Panc1 (cell line): Measurements from ENCODE around the gene UGT1A3. TPM values are rescaled to one million over a fixed set of nuclear protein-coding genes. Genes with fewer than 3 reads are reported as not detected.
"Not testable (repeated sequence)": the region's sequence is repeated elsewhere in the genome, so short reads cannot be mapped to it uniquely, and the experiment has no call there.

Experiments
- ATAC-seq: fragments of 200-7000 bp; cut with Tn5 transposase; 2 replicates; pipeline ENCODE4 v1.9.1; 2020; ENCODE audit warnings: mild to moderate bottlenecking, moderate library complexity
- BruUV-seq: library from RNA; stranded (reverse); fragments of 400-500 nt; replicated peaks from 2 replicates; lab custom pipeline; 2021; lab: Mats Ljungman, UMichigan
- CTCF ChIA-PET: fragments of 300-600 bp; sonication (Branson Sonifier 250); formaldehyde crosslinking; loops from one replicate; lab custom pipeline; 2022; ENCODE audit warnings: antibody characterized with exemption; lab: Charles Lee
- POLR2A ChIA-PET: fragments of 300-600 bp; sonication (Branson Sonifier 250); formaldehyde crosslinking; loops from one replicate; lab custom pipeline; 2022; ENCODE audit warnings: antibody characterized with exemption; lab: Charles Lee
- DNase-seq: peaks from one replicate; pipeline ENCODE4 v3.0.0-alpha.2; 2010; ENCODE audit warnings: low read depth, low spot score
- H3K27ac ChIP-seq: 2 replicates; pipeline ENCODE4 v1.5.1; 2011; ENCODE audit warnings: mild to moderate bottlenecking, low read length, inconsistent platforms
- H3K27me3 ChIP-seq: fragments of 200-500 bp; sonication (Bioruptor generic); 2 replicates; pipeline ENCODE4 v1.6.0; 2014; ENCODE audit warnings: low read length, inconsistent platforms; ENCODE audit not compliant: control insufficient read depth, insufficient read depth
- H3K36me3 ChIP-seq: fragments of 200-500 bp; sonication (Bioruptor generic); 2 replicates; pipeline ENCODE4 v1.5.1; 2014; ENCODE audit warnings: inconsistent platforms, mild to moderate bottlenecking, low read length, moderate library complexity; ENCODE audit not compliant: control insufficient read depth, insufficient read depth
- H3K4me1 ChIP-seq: 2 replicates; pipeline ENCODE4 v1.5.1; 2011; ENCODE audit warnings: inconsistent platforms, mild to moderate bottlenecking, low read length, moderate library complexity; ENCODE audit not compliant: control insufficient read depth, insufficient read depth
- H3K4me3 ChIP-seq, 2 experiments: 2 replicates each; pipeline ENCODE4 v1.5.1; 2011 to 2012; ENCODE audit warnings: low read depth in 2 of 2, low read length in 2 of 2, mild to moderate bottlenecking in 2 of 2, inconsistent platforms in 1 of 2, moderate library complexity in 1 of 2
- H3K9me3 ChIP-seq: fragments of 200-500 bp; sonication (Bioruptor generic); 2 replicates; pipeline ENCODE4 v1.5.1; 2014; ENCODE audit warnings: low read depth, mild to moderate bottlenecking, inconsistent platforms, low read length, moderate library complexity; ENCODE audit not compliant: control insufficient read depth, insufficient read depth
- POLR2AphosphoS5 ChIP-seq: IDR thresholded peaks from 2 replicates; pipeline ENCODE4 v1.6.1; 2012; ENCODE audit warnings: mild to moderate bottlenecking, low read depth, low read length, moderate library complexity
- REST ChIP-seq, 2 experiments: IDR thresholded peaks; 2 replicates each; pipeline ENCODE4 v1.6.1; 2011 to 2012; ENCODE audit warnings: low read depth in 2 of 2, control low read depth in 1 of 2, low read length in 1 of 2, mild to moderate bottlenecking in 1 of 2, moderate library complexity in 1 of 2; ENCODE audit not compliant: insufficient read depth in 1 of 2
- SIN3A ChIP-seq: IDR thresholded peaks from 2 replicates; pipeline ENCODE4 v1.6.1; 2012; ENCODE audit warnings: low read depth, mild to moderate bottlenecking, low read length, moderate library complexity, borderline replicate concordance; ENCODE audit not compliant: insufficient read depth
- TCF7L2 ChIP-seq: IDR thresholded peaks from 2 replicates; pipeline ENCODE4 v1.6.1; 2011; ENCODE audit warnings: mild to moderate bottlenecking, low read depth, low read length, inconsistent platforms
- in situ Hi-C: cut with HindIII; loops from 2 replicates; pipeline ENCODE4 v1.10.0; 2016; ENCODE audit warnings: low sequenced_read_pairs, low pct_unique_long_range_greater_than_20kb
- intact Hi-C: fragments of 100-400 bp; cut with micrococcal nuclease; formaldehyde crosslinking; loops from one replicate; pipeline ENCODE4 v1.10.0; 2022; ENCODE audit not compliant: unreplicated experiment
- total RNA-seq: library from RNA; stranded (reverse); gene quantifications from one replicate; pipeline ENCODE4 v1.2.1, GENCODE V29; 2021; ENCODE audit not compliant: unreplicated experiment
- TF ChIP-seq, protein P1 (sequence below): fragments of 450-650 bp; IDR thresholded peaks from 2 replicates; pipeline ENCODE4 v1.5.1; 2017; ENCODE audit warnings: mild to moderate bottlenecking

Gene UGT1A3
- total RNA-seq, 1 experiment from 2014 or later: not detected

- intact Hi-C loops (no loop called here), in situ Hi-C loops (no loop called here)
- no peak overlapping the region for H3K27ac ChIP-seq
- POLR2A ChIA-PET: no interaction called here
- H3K27me3 ChIP-seq: no peaks in the 10 kb centered on the region
- BruUV-seq: no TSS peak
- CTCF ChIA-PET: no interaction called here
- H3K9me3 ChIP-seq: no peaks in the 10 kb centered on the region
- DNase-seq (no peak), ATAC-seq (no peak)
- no peak for TF ChIP-seq TCF7L2
- TF ChIP-seq, protein P1, sequence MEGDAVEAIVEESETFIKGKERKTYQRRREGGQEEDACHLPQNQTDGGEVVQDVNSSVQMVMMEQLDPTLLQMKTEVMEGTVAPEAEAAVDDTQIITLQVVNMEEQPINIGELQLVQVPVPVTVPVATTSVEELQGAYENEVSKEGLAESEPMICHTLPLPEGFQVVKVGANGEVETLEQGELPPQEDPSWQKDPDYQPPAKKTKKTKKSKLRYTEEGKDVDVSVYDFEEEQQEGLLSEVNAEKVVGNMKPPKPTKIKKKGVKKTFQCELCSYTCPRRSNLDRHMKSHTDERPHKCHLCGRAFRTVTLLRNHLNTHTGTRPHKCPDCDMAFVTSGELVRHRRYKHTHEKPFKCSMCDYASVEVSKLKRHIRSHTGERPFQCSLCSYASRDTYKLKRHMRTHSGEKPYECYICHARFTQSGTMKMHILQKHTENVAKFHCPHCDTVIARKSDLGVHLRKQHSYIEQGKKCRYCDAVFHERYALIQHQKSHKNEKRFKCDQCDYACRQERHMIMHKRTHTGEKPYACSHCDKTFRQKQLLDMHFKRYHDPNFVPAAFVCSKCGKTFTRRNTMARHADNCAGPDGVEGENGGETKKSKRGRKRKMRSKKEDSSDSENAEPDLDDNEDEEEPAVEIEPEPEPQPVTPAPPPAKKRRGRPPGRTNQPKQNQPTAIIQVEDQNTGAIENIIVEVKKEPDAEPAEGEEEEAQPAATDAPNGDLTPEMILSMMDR: no peak
- no peak for TF ChIP-seq REST (IDR thresholded peaks at IDR 0.05; ENCODE audit: insufficient read depth in 1 of 2, low read depth in 2 of 2, low read length in 1 of 2)
- no peak for TF ChIP-seq POLR2AphosphoS5
- no peak overlapping the region for H3K4me3 ChIP-seq
- no peaks in the 10 kb centered on the region for H3K4me1 ChIP-seq
- H3K36me3 ChIP-seq: no peaks in the 10 kb centered on the region
Observed at GRCh38 chr2:233746475-233747282, 17.8 kb downstream of the UGT1A3 start.

GRCh38 chr2:233747283-233747544 lies 18.4 kb downstream of the UGT1A3 start:
- Histone ChIP-seq H3K36me3 (no peaks in the 10 kb centered on the region), H3K9me3 (no peaks in the 10 kb centered on the region), H3K27me3 (no peaks in the 10 kb centered on the region), H3K27ac (no peak overlapping the region), H3K4me1 (no peaks in the 10 kb centered on the region), H3K4me3 (no peak overlapping the region)
- no peak for TF ChIP-seq SIN3A
- no peak for TF ChIP-seq TCF7L2
- TF ChIP-seq POLR2AphosphoS5: no peak
- TF ChIP-seq, protein P1: no peak
- no peak for TF ChIP-seq REST (IDR thresholded peaks at IDR 0.05; ENCODE audit: insufficient read depth in 1 of 2, low read depth in 2 of 2, low read length in 1 of 2)
- intact Hi-C loops (no loop called here), in situ Hi-C loops (no loop called here)
- ChIA-PET POLR2A (no interaction called here), CTCF (no interaction called here)
- ATAC-seq (no peak), DNase-seq (no peak)
- BruUV-seq: no TSS peak

DNA sequence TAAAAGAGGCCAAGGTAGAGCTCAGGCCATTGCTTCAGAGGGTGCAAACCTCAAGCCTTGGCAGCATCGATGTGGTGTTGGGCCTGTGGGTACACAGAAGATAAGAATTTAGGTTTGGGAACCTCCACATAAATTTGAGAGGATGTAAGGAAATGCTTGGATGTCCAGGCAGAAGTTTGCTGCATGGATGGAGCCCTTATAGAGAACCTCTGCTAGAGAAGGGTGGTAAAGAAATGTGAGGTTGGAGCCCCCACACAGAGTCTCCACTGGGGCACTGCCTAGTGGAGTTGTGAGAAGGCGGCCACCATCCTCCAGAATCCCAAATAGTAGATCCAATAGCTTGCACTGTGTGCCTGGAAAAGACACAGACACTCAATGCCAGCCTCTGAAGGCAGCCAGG lies 21.8 kb downstream of the UGT1A3 start:
- H3K36me3 ChIP-seq, H3K4me3 ChIP-seq, H3K27ac ChIP-seq, intact Hi-C loops, BruUV-seq, DNase-seq, POLR2A ChIA-PET, ATAC-seq, H3K9me3 ChIP-seq, CTCF ChIA-PET, H3K27me3 ChIP-seq, in situ Hi-C loops, H3K4me1 ChIP-seq: not testable (repeated sequence)
